A673 (cell line): ENCODE results near the gene KIF7. TPM values are rescaled to one million over a fixed set of nuclear protein-coding genes. Genes with fewer than 3 reads are reported as not detected.

Experiments
- BruUV-seq: library from RNA; stranded (reverse); fragments of 400-500 nt; replicated peaks from 2 replicates; lab custom pipeline; 2021; lab: Mats Ljungman, UMichigan
- CTCF ChIA-PET: fragments of 300-600 bp; sonication (Branson Sonifier 250); formaldehyde crosslinking; loops from one replicate; lab custom pipeline; 2022; ENCODE audit warnings: antibody characterized with exemption; lab: Charles Lee
- POLR2A ChIA-PET: fragments of 300-600 bp; sonication (Branson Sonifier 250); formaldehyde crosslinking; loops from one replicate; lab custom pipeline; 2022; ENCODE audit warnings: antibody characterized with exemption; ENCODE audit not compliant: low non-redundant PET; lab: Charles Lee
- DNase-seq: peaks from one replicate; pipeline ENCODE4 v3.0.0-alpha.2; 2015; ENCODE audit warnings: low spot score
- H3K27ac ChIP-seq: fragments of 200-600 bp; sonication (generic); 2 replicates; pipeline ENCODE4 v1.5.1; 2016; ENCODE audit warnings: mixed run types, low read depth, mild to moderate bottlenecking, mixed read lengths, antibody characterized with exemption, low read length; ENCODE audit not compliant: poor library complexity, severe bottlenecking
- H3K27me3 ChIP-seq: fragments of 200-600 bp; sonication (generic); replicated peaks from 2 replicates; pipeline ENCODE4 v1.6.1; 2017; ENCODE audit warnings: mixed run types, low read depth, mild to moderate bottlenecking, mixed read lengths, antibody characterized with exemption, low read length; ENCODE audit not compliant: insufficient read depth, poor library complexity
- H3K36me3 ChIP-seq: fragments of 200-600 bp; sonication (generic); 2 replicates; pipeline ENCODE4 v1.6.1; 2016; ENCODE audit warnings: mixed run types, mild to moderate bottlenecking, mixed read lengths, antibody characterized with exemption, low read length; ENCODE audit not compliant: insufficient read depth, poor library complexity, severe bottlenecking
- H3K4me1 ChIP-seq: fragments of 200-600 bp; sonication (generic); 2 replicates; pipeline ENCODE4 v1.6.1; 2017; ENCODE audit warnings: mixed run types, mild to moderate bottlenecking, mixed read lengths, antibody characterized with exemption, low read length; ENCODE audit not compliant: insufficient read depth, poor library complexity, severe bottlenecking
- H3K4me3 ChIP-seq: fragments of 200-600 bp; sonication (generic); 2 replicates; pipeline ENCODE4 v1.5.1; 2016; ENCODE audit warnings: low read depth, mixed run types, mild to moderate bottlenecking, mixed read lengths, low read length; ENCODE audit not compliant: poor library complexity, severe bottlenecking
- H3K9me3 ChIP-seq: fragments of 200-600 bp; sonication (generic); 2 replicates; pipeline ENCODE4 v1.6.1; 2016; ENCODE audit warnings: mixed run types, low read depth, mild to moderate bottlenecking, mixed read lengths, antibody characterized with exemption, low read length; ENCODE audit not compliant: poor library complexity, severe bottlenecking
- EZH2 ChIP-seq: fragments of 200-600 bp; sonication (generic); IDR thresholded peaks from 2 replicates; pipeline ENCODE4 v1.6.1; 2017; ENCODE audit warnings: borderline replicate concordance, low read depth, mild to moderate bottlenecking, mixed read lengths, antibody characterized with exemption, low read length; ENCODE audit not compliant: poor library complexity, severe bottlenecking
- intact Hi-C: fragments of 100-400 bp; cut with micrococcal nuclease; formaldehyde crosslinking; loops from one replicate; pipeline ENCODE4 v1.10.0; 2022; ENCODE audit not compliant: unreplicated experiment
- total RNA-seq: library from RNA; stranded (reverse); gene quantifications from 2 replicates; pipeline ENCODE4 v1.2.3, GENCODE V29; 2021
- TF ChIP-seq, protein P1 (sequence below): fragments of 300-800, 200-600 bp; sonication (generic); conservative IDR thresholded peaks from 2 replicates; pipeline ENCODE4 v1.5.1; 2017; ENCODE audit warnings: low read depth, mild to moderate bottlenecking, antibody characterized with exemption, low read length, moderate library complexity, mixed read lengths

Gene KIF7
- total RNA-seq, 1 experiment from 2014 or later = 9.5 TPM

GRCh38 chr15:89599021-89599420, 56.2 kb downstream of the KIF7 start:
- ChIA-PET POLR2A (no interaction called here), CTCF (no interaction called here)
- TF ChIP-seq, protein P1, sequence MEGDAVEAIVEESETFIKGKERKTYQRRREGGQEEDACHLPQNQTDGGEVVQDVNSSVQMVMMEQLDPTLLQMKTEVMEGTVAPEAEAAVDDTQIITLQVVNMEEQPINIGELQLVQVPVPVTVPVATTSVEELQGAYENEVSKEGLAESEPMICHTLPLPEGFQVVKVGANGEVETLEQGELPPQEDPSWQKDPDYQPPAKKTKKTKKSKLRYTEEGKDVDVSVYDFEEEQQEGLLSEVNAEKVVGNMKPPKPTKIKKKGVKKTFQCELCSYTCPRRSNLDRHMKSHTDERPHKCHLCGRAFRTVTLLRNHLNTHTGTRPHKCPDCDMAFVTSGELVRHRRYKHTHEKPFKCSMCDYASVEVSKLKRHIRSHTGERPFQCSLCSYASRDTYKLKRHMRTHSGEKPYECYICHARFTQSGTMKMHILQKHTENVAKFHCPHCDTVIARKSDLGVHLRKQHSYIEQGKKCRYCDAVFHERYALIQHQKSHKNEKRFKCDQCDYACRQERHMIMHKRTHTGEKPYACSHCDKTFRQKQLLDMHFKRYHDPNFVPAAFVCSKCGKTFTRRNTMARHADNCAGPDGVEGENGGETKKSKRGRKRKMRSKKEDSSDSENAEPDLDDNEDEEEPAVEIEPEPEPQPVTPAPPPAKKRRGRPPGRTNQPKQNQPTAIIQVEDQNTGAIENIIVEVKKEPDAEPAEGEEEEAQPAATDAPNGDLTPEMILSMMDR = no peak
- no peak for TF ChIP-seq EZH2
- Histone ChIP-seq H3K9me3 (no peaks in the 10 kb centered on the region), H3K4me1 (no peaks in the 10 kb centered on the region), H3K27me3 (no peaks in the 10 kb centered on the region), H3K4me3 (no peak overlapping the region), H3K27ac (no peak overlapping the region), H3K36me3 (peaks cover 100% of the 10 kb centered on the region)
- no peak for DNase-seq
- intact Hi-C loops = no loop called here
- no TSS peak for BruUV-seq

- DNase-seq = no peak
- POLR2A ChIA-PET = no interaction called here
- CTCF ChIA-PET = no interaction called here
- Histone ChIP-seq H3K27ac (no peak overlapping the region), H3K27me3 (no peaks in the 10 kb centered on the region), H3K36me3 (peaks cover 94% of the 10 kb centered on the region), H3K4me3 (no peak overlapping the region), H3K9me3 (no peaks in the 10 kb centered on the region), H3K4me1 (no peaks in the 10 kb centered on the region)
- intact Hi-C loops = no loop called here
- BruUV-seq = no TSS peak
- TF ChIP-seq EZH2 = no peak
- TF ChIP-seq, protein P1 = no peak
Observed at GRCh38 chr15:89593018-89593417, 62.2 kb downstream of the KIF7 start.

GRCh38 chr15:89591834-89592233, 63.4 kb downstream of the KIF7 start:
- no peak overlapping the region for H3K4me3 ChIP-seq
- ChIA-PET POLR2A (no interaction called here), CTCF (no interaction called here)
- no peak for TF ChIP-seq EZH2
- TF ChIP-seq, protein P1 = no peak
- no peak overlapping the region for H3K27ac ChIP-seq
- H3K4me1 ChIP-seq = no peaks in the 10 kb centered on the region
- H3K9me3 ChIP-seq = no peaks in the 10 kb centered on the region
- no TSS peak for BruUV-seq
- H3K36me3 ChIP-seq = peaks cover 93% of the 10 kb centered on the region
- intact Hi-C loops = no loop called here
- no peaks in the 10 kb centered on the region for H3K27me3 ChIP-seq
- peak; percentile 59 for DNase-seq
